GM12872 (cell line): ENCODE measurements around the gene UBASH3A.

Experiments used
- TF ChIP-seq, protein P1 (sequence below): IDR thresholded peaks from 3 replicates; pipeline ENCODE4 v1.5.1; 2011; ENCODE audit warnings: low read depth, mild to moderate bottlenecking, low read length, moderate library complexity; ENCODE audit not compliant: insufficient read depth

UBASH3A gene

DNA sequence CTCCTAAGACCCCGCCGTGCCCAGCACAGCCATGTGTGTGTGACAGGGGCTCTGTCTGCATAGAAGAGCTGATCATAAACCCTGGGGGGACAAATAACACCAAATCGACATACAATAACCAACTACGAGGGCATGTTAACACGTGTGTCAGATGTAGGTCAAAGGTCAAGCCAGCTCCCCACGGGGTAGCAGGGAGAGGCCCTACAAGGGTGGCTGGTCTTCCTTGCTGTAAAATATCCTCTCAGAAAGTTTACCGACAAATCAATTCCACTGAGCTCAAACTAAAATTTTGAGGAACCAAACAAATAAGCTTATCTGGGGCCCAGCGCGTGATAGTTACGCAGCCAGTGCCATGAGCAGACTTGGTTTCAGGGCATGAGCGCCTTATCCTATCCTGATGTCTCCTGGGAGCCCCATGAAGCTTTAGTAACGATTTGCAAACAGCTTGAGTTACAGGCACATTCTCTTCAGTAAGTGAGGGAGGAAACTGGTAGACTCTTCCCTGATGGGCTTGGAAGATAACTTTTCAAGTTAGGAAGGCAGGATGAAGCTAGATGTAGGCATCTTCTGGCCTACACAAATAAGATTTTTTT lies 5.2 kb upstream of the UBASH3A start:
- TF ChIP-seq, protein P1, sequence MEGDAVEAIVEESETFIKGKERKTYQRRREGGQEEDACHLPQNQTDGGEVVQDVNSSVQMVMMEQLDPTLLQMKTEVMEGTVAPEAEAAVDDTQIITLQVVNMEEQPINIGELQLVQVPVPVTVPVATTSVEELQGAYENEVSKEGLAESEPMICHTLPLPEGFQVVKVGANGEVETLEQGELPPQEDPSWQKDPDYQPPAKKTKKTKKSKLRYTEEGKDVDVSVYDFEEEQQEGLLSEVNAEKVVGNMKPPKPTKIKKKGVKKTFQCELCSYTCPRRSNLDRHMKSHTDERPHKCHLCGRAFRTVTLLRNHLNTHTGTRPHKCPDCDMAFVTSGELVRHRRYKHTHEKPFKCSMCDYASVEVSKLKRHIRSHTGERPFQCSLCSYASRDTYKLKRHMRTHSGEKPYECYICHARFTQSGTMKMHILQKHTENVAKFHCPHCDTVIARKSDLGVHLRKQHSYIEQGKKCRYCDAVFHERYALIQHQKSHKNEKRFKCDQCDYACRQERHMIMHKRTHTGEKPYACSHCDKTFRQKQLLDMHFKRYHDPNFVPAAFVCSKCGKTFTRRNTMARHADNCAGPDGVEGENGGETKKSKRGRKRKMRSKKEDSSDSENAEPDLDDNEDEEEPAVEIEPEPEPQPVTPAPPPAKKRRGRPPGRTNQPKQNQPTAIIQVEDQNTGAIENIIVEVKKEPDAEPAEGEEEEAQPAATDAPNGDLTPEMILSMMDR: no peak

DNA sequence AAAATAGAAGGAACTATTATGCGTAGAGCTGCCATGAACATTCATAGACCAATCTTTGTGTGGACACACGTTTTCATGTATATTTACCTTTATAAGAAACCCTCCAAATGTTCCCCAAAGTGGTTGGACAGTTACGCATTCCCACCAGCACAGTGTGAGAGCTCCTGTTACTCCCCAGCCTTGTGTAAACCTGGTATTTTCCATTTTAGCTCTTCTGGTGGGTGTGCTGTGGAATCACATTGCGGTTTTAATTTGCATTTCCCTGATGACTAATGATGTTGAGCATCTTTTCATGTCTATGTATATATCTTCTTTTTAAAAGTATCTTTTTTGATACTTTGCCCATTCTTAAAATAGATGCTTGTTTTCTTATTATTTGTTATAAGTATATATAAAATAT lies 3.2 kb upstream of the UBASH3A start:
- TF ChIP-seq, protein P1: no peak

DNA sequence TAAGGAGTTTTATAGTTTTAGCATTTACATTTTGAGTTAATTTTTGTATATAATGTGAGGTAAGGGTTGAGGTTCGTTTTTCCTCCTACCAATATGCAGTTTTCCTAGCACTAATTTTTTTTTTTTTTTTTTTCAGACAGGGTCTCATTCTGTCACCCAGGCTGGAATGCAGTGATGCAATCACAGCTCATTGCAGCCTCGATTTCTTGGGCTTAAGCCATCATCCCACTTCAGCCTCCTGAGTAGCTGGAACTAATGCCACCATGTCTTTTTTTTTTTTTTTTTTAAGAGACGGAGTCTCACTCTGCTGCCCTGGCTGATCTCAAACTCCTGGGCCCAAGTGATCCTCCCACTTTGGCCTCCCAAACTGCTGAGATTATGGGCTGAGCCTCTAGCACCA lies 2.5 kb upstream of the UBASH3A start:
- TF ChIP-seq, protein P1: no peak

DNA sequence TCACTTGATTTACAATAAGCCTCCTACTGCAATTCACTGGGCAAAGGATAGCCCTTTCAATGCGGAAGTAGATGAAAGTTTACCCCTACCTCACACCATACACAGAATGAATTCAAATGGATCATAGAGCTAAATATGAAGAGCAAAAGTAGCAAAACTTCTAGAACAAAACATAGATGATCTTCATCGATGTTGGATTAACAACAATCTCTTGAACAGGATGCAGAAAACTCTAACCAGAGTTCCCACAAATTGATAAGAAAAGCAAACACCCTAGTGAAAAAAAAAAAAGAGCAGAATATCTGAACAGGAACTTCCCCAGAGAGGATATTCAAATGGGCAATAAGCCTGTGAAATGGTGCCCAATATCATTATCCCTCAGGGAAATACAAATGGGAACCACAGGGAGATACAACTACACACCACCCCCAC lies 1.9 kb upstream of the UBASH3A start:
- TF ChIP-seq, protein P1: no peak

DNA sequence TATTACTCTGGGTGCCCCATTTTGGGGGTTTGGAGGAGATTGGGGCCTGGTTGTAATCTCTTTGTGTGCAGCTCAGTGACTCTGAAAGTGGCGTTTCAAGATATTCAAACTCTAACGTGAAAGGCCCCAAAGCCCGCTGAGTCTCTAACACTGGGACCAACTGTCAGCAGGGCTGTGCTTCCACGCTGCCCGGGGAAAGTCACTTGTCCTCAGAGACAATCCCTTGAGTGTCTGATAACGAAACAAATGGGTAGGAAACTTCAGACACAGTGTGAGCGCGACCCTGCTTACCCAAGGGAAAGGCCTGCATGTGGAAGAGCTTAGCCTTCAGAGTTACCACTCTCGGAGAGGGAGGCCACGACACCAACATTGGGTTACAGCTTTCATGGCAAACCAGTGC lies 837 bp downstream of the UBASH3A start:
- TF ChIP-seq, protein P1: no peak

DNA sequence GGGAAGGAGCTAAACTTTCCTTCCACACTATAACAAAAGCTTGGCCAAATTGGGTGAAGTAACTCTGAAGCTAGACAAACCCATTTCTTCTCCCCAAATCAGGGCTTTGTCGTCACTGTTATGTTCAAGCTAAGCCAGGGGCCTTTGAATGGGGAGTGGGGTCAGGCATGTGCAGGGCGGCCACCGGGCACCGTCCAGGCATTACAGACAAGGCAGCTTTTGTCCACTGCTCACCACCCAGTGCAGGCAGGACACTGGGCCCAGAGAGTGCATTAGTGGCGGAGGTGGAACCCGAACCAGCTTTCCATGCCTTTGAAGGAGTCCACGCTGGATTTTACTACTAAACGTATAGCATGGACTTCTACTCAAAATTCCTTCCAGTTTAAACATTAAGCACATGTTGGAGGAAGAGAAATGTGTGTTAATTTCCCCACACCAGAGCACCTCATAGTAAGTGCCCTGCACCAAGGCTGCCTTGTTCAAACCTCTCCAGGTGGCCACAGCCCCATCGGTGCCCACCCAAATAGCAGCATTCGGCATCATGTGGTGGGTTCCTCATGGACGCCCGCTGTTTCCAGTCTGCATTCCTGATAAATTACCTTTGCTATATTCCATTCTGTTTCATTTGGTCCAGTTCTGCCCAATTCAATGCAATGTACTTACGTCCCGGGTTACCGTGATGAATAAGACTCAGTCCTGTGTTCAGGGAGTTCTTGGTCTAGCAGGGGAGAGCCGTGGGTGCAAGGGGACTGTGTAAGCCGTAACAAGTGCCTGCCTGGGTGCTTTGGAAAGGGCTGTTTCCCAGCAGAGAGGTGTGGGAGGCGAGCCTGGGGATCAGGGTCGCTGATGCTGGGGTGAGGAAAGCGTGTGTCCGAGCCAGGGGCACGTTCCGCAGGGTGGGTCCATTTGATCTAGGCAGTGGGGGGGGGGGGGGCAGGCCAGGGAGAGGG lies 1.6 kb downstream of the UBASH3A start:
- TF ChIP-seq, protein P1: no peak

DNA sequence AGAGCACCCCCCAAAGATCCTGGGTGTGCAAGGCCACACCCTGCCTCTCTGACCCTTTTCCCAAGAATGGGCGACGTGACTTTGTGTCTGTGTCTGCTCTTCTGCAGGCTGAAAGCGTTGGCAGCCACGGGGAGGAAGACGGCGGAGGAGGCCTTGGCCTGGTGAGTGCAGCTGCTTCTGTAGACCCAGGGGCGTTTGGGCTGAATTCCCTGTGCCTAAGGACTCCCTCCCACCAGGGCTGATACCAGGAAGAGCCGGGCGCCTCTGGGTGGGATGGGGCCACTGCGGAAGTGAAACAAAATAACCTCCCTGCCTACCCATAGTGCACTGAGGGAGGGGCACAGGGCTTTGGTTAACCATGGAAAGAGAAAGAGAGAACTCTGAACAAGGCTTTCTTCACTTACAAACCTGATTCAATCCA lies 2.5 kb downstream of the UBASH3A start:
- TF ChIP-seq, protein P1: no peak
